Upper lobe of left lung (tissue), 4 donors: ENCODE data around the gene CPAMD8.

ENCODE experiments used
- POLR2A ChIP-seq, 4 donors: fragments of 450-650 bp; IDR thresholded peaks; one replicate each; pipeline ENCODE4 v1.5.1; 2016 to 2017; ENCODE audit warnings: antibody characterized with exemption in 4 of 4, mild to moderate bottlenecking in 2 of 4
- POLR2AphosphoS5 ChIP-seq, 2 donors: sonication (generic); formaldehyde crosslinking; IDR thresholded peaks; one replicate each; pipeline ENCODE4 v1.5.1; 2017; ENCODE audit warnings: antibody characterized with exemption in 2 of 2
- TF ChIP-seq, protein P1 (sequence below), 6 experiments: fragments of 450-650 bp in 4 of 6; fragments of 200-600 bp in 2 of 6; sonication (generic) in 2 of 6; IDR thresholded peaks; one replicate each; pipeline ENCODE4 v1.5.1; 2016 to 2019; ENCODE audit warnings: antibody characterized with exemption in 6 of 6

DNA sequence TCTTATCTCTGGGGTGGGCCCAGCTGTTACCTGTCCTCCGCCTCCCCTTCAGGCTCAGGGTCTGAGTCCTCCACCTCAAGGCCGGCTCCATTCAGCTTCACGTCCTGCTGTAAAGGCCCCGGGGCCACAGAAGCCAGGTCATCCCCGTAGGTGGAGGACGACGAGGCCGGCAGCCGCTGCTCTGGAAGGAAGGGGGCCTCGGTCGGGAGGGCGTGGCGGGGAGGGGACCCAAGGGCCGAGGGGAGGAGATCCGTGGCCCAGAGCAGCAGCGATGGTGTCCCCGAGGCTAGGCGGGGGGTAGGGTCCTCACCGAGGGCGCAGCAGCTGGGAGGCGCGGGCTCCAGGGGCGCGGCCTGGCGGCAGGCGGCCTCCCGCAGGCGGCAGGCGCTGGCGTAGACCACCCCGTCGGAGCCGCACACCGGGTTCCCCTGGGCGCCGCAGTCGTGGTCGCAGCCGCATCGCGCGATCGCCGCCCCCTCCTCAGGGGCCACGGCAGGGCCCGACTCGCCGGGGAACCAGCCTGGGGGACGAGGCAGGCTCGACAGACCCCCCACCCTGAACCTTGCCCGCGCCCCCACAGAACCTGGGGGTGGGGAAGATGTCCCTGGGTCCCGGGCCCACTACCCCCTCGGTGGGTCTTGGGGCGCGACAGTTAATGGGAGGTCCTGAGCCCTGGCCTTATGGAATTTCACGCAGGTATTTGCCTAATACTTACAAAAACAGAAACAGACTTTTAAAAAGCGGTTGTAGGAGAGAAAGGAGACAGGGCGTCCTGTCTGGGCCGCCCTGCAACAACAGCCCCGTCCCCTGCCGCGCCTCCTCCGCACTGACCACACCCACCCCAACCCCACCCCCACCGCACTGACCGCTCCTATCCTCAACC, 130.2 kb downstream of the CPAMD8 start:
- TF ChIP-seq POLR2AphosphoS5 (IDR thresholded peaks at IDR 0.05) (peak in 1 of 2 donors; percentile 37), POLR2A (IDR thresholded peaks at IDR 0.05) (peak in 3 of 4 donors; percentile 36 to 43 (median 42))
- TF ChIP-seq, protein P1, sequence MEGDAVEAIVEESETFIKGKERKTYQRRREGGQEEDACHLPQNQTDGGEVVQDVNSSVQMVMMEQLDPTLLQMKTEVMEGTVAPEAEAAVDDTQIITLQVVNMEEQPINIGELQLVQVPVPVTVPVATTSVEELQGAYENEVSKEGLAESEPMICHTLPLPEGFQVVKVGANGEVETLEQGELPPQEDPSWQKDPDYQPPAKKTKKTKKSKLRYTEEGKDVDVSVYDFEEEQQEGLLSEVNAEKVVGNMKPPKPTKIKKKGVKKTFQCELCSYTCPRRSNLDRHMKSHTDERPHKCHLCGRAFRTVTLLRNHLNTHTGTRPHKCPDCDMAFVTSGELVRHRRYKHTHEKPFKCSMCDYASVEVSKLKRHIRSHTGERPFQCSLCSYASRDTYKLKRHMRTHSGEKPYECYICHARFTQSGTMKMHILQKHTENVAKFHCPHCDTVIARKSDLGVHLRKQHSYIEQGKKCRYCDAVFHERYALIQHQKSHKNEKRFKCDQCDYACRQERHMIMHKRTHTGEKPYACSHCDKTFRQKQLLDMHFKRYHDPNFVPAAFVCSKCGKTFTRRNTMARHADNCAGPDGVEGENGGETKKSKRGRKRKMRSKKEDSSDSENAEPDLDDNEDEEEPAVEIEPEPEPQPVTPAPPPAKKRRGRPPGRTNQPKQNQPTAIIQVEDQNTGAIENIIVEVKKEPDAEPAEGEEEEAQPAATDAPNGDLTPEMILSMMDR (IDR thresholded peaks at IDR 0.05): no peak
